H1 (cell line): ENCODE data around the gene FMNL2. TPM values are rescaled to one million over a fixed set of nuclear protein-coding genes. Genes with fewer than 3 reads are reported as not detected.

Source experiments
- CTCF ChIA-PET: fragments of 300-600 bp; sonication (Branson Sonifier 250); formaldehyde crosslinking; loops from one replicate; lab custom pipeline; 2021; ENCODE audit not compliant: partially characterized antibody; lab: Charles Lee
- POLR2A ChIA-PET: fragments of 300-600 bp; sonication (Branson Sonifier 250); formaldehyde crosslinking; loops from one replicate; lab custom pipeline; 2021; ENCODE audit warnings: inconsistent platforms; ENCODE audit not compliant: partially characterized antibody; lab: Charles Lee
- DNase-seq, 2 experiments: peaks; one replicate each; pipeline versions ENCODE4 v3.0.0 to v3.0.0-alpha.2; 2010 to 2022; ENCODE audit warnings: low spot score in 2 of 2, low read depth in 1 of 2, mixed read lengths in 1 of 2
- FAIRE-seq: peaks from 2 replicates; lab custom pipeline; 2011; peaks lifted over from hg19 to GRCh38; lab: Jason Lieb, UNC
- H2AFZ ChIP-seq: 2 replicates; pipeline ENCODE4 v1.8.1; 2012; ENCODE audit warnings: low read length, inconsistent platforms
- H2AK5ac ChIP-seq: 2 replicates; pipeline ENCODE4 v1.6.1; 2013; ENCODE audit warnings: low read depth, low read length
- H2BK120ac ChIP-seq: replicated peaks from 2 replicates; pipeline ENCODE3; 2013; ENCODE audit warnings: low read depth, low read length, inconsistent platforms
- H2BK12ac ChIP-seq: 2 replicates; pipeline ENCODE4 v1.6.1; 2013; ENCODE audit warnings: low read depth, low read length
- H2BK15ac ChIP-seq: 2 replicates; pipeline ENCODE4 v1.6.1; 2013; ENCODE audit warnings: low read length
- H2BK20ac ChIP-seq: 2 replicates; pipeline ENCODE4 v1.6.1; 2013; ENCODE audit warnings: low read length
- H2BK5ac ChIP-seq: 2 replicates; pipeline ENCODE4 v1.6.1; 2013; ENCODE audit warnings: low read depth, low read length
- H3K14ac ChIP-seq: 2 replicates; pipeline ENCODE4 v1.6.1; 2013; ENCODE audit warnings: inconsistent platforms; ENCODE audit not compliant: insufficient read length
- H3K18ac ChIP-seq: 2 replicates; pipeline ENCODE4 v1.6.1; 2013; ENCODE audit warnings: low read length; ENCODE audit errors: extremely low read depth
- H3K23ac ChIP-seq: 2 replicates; pipeline ENCODE4 v1.6.1; 2013; ENCODE audit warnings: inconsistent platforms; ENCODE audit not compliant: insufficient read length
- H3K23me2 ChIP-seq: 2 replicates; pipeline ENCODE4 v1.6.1; 2013; ENCODE audit warnings: low read depth, low read length
- H3K27ac ChIP-seq: 2 replicates; pipeline ENCODE4 v1.6.1; 2011; ENCODE audit warnings: low read depth, low read length, inconsistent platforms
- H3K27me3 ChIP-seq, 4 experiments: replicated peaks in 1 of 4; 1 replicate in 1 of 4; 2 replicates in 3 of 4; pipeline versions ENCODE4 v1.6.1 to v1.8.1; 2011 to 2013; ENCODE audit warnings: low read length in 3 of 4, mild to moderate bottlenecking in 3 of 4, inconsistent platforms in 2 of 4, mixed read lengths in 2 of 4, moderate library complexity in 1 of 4; ENCODE audit not compliant: control insufficient read depth in 3 of 4, insufficient read depth in 3 of 4; ENCODE audit errors: extremely low read depth in 1 of 4
- H3K36me3 ChIP-seq, 4 experiments: 2 replicates each; pipeline versions ENCODE4 v1.6.1 to v1.8.1; 2011 to 2013; ENCODE audit warnings: mild to moderate bottlenecking in 4 of 4, low read length in 3 of 4, moderate library complexity in 2 of 4, control low read depth in 1 of 4, inconsistent platforms in 1 of 4; ENCODE audit not compliant: insufficient read depth in 4 of 4, control insufficient read depth in 2 of 4
- H3K4ac ChIP-seq: replicated peaks from 2 replicates; pipeline ENCODE3; 2013; ENCODE audit warnings: low read length, low read depth, mixed read lengths, inconsistent platforms; ENCODE audit not compliant: insufficient read length
- H3K4me1 ChIP-seq, 4 experiments: replicated peaks in 1 of 4; 1 replicate in 1 of 4; 2 replicates in 3 of 4; pipeline versions ENCODE4 v1.6.1 to v1.8.1; 2011 to 2013; ENCODE audit warnings: low read length in 3 of 4, inconsistent platforms in 2 of 4, mixed read lengths in 1 of 4; ENCODE audit not compliant: insufficient read depth in 4 of 4, control insufficient read depth in 3 of 4
- H3K4me2 ChIP-seq, 2 experiments: 2 replicates each; pipeline versions ENCODE4 v1.6.1 to v1.8.1; 2011 to 2013; ENCODE audit warnings: low read depth in 2 of 2, low read length in 2 of 2, control low read depth in 1 of 2, inconsistent platforms in 1 of 2, mild to moderate bottlenecking in 1 of 2; ENCODE audit not compliant: insufficient read depth in 1 of 2
- H3K4me3 ChIP-seq, 4 experiments: fragments of 200-600, 300-600 bp in 1 of 4; sonication (generic), shearing (Covaris generic), sonication (Bioruptor Twin) in 1 of 4; 2 replicates each; pipeline versions ENCODE4 v1.5.1 to v1.8.1; 2011 to 2016; ENCODE audit warnings: low read length in 4 of 4, low read depth in 3 of 4, control low read depth in 2 of 4, inconsistent platforms in 2 of 4, mild to moderate bottlenecking in 2 of 4, mixed read lengths in 1 of 4, moderate library complexity in 1 of 4; ENCODE audit not compliant: insufficient read depth in 2 of 4; ENCODE audit errors: extremely low read depth in 1 of 4
- H3K56ac ChIP-seq: replicated peaks from 2 replicates; pipeline ENCODE3; 2013; ENCODE audit warnings: low read depth, mild to moderate bottlenecking, mixed read lengths, low read length, inconsistent platforms; ENCODE audit not compliant: insufficient read length
- H3K79me1 ChIP-seq: 2 replicates; pipeline ENCODE4 v1.6.1; 2013; ENCODE audit warnings: low read depth, low read length, control low read depth
- H3K79me2 ChIP-seq, 2 experiments: 2 replicates each; pipeline versions ENCODE4 v1.6.1 to v1.8.1; 2012 to 2013; ENCODE audit warnings: low read length in 2 of 2, mild to moderate bottlenecking in 2 of 2, inconsistent platforms in 1 of 2; ENCODE audit not compliant: insufficient read depth in 2 of 2, control insufficient read depth in 1 of 2
- H3K9ac ChIP-seq, 4 experiments: replicated peaks in 1 of 4; 1 replicate in 1 of 4; 2 replicates in 3 of 4; pipeline versions ENCODE4 v1.6.1 to v1.8.1; 2011 to 2013; ENCODE audit warnings: low read depth in 3 of 4, low read length in 3 of 4, control low read depth in 2 of 4, mild to moderate bottlenecking in 2 of 4, moderate library complexity in 2 of 4, inconsistent platforms in 1 of 4; ENCODE audit errors: extremely low read depth in 1 of 4
- H3K9me3 ChIP-seq, 2 experiments: 2 replicates each; pipeline versions ENCODE4 v1.6.1 to v1.8.1; 2012 to 2013; ENCODE audit warnings: mild to moderate bottlenecking in 2 of 2, moderate library complexity in 2 of 2, control low read depth in 1 of 2, inconsistent platforms in 1 of 2, low read depth in 1 of 2, low read length in 1 of 2, mixed read lengths in 1 of 2; ENCODE audit not compliant: insufficient read depth in 2 of 2
- H4K20me1 ChIP-seq, 2 experiments: replicated peaks in 1 of 2; 2 replicates each; pipeline versions ENCODE3 to v1.8.1; 2011 to 2013; ENCODE audit warnings: inconsistent platforms in 2 of 2, low read length in 2 of 2, mild to moderate bottlenecking in 1 of 2; ENCODE audit not compliant: insufficient read depth in 2 of 2, control insufficient read depth in 1 of 2
- H4K5ac ChIP-seq: 2 replicates; pipeline ENCODE4 v1.6.1; 2013; ENCODE audit warnings: low read length, low read depth, mixed read lengths, inconsistent platforms; ENCODE audit not compliant: insufficient read length
- H4K8ac ChIP-seq: 2 replicates; pipeline ENCODE4 v1.8.0; 2013; ENCODE audit warnings: mild to moderate bottlenecking, moderate library complexity, low read length, inconsistent platforms; ENCODE audit not compliant: insufficient read depth; ENCODE audit errors: extremely low read depth
- H4K91ac ChIP-seq: replicated peaks from 2 replicates; pipeline ENCODE3; 2013; ENCODE audit warnings: low read length, mixed read lengths, inconsistent platforms; ENCODE audit not compliant: insufficient read length
- WGBS, 2 experiments: shearing (Covaris generic) in 1 of 2; methylation state at CpG; one replicate each; pipeline versions ENCODE4 v1.1.6 to v1.1.7; 2013 to 2015; ENCODE audit warnings: low lambda C conversion rate in 2 of 2, mixed read lengths in 2 of 2, inconsistent platforms in 1 of 2, low coverage in 1 of 2, missing lambda C conversion rate in 1 of 2; ENCODE audit not compliant: insufficient replicate concordance in 2 of 2, insufficient coverage in 1 of 2, insufficient read length in 1 of 2; ENCODE audit errors: extremely low coverage in 1 of 2, missing lambda C conversion rate in 1 of 2; 5-methylcytosine and 5-hydroxymethylcytosine counted together
- polyA plus RNA-seq, 7 experiments: library from polyadenylated mRNA; depleted of rRNA in 3 of 7; stranded (reverse) in 5 of 7; unstranded in 2 of 7; fragments of >200 nt in 5 of 7; fragments of 200-250 nt in 2 of 7; gene quantifications; 1 replicate in 5 of 7; 2 replicates in 1 of 7; 4 replicates in 1 of 7; pipeline versions ENCODE4 v1.2.1 to v1.2.3, GENCODE V29; 2011 to 2013; ENCODE audit warnings: missing spikeins in 2 of 7, mixed read lengths in 2 of 7
- total RNA-seq: library from RNA; stranded (reverse); fragmentation: NEBNext Ultra II Directional; extraction: Animal tissue kit (Norgen Biotek cat#: 25700); gene quantifications from 2 replicates; pipeline ENCODE4 v1.2.1, GENCODE V29; 2021

Gene FMNL2
- total and polyA plus RNA-seq, 2 of the 8 experiments (the other 6 are each of a cell fraction or from before 2014, with no cell fraction given) = 15.5 to 45.1 TPM

DNA sequence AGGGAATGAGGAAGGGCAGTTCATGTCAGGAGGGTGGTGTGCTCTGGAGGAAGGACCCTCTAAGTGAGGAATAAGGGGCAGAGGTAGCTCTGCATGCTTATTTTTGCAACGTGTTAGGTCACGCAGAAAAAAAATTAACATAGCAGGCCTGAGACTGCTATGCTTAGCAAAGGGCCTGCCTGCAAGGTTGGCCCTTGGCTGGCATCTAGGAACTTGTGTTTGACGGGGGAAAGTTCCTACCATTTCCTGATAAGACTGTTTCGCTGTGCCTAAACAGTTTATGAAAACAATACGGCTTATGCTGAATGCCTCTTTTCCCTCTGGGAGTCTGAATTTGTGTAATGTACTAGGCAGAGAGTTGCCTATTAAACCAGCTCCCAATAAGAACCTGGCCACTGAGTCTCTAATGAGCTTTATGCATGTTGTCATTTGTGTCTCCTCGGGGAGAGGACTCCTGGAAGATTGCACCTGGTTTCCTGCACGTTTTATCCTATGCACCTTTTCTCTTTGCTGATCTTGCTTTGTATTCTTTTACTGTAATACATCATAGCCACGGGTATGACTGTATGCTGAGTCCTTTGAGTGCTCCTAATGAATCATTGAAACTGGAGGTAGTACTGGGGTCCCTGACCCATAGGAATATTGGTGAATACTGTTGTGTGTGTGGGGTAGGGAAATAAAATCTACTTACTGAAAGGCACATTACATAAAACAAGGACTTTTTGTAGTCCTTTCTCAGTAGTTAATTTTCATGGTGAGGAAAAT is 213.3 kb downstream of the FMNL2 start:
- H3K9ac ChIP-seq = no peak overlapping the region
- POLR2A ChIA-PET = interaction anchor here (0.8 kb wide), 1 partner anchor 13 kb away, joined by 4 read pairs; no protein-coding TSS in a partner anchor
- WGBS, 2 experiments = 86% methylated on average over 8 of the region's 8 CpGs; no CpG with 5 or more reads in 1 of the 2 experiments

More for the DNA sequence above, 213.3 kb downstream of the FMNL2 start:
- DNase-seq (no peak), FAIRE-seq (no peak)
- H2AFZ ChIP-seq = no peak overlapping the region
- no peak overlapping the region for H3K14ac ChIP-seq
- H2BK20ac ChIP-seq = no peak overlapping the region
- no peak overlapping the region for H3K18ac ChIP-seq
- H3K79me1 ChIP-seq = no peaks in the 10 kb centered on the region; the same call in 1 of the 2 replicates
- no peaks in the 10 kb centered on the region for H3K79me2 ChIP-seq
- H3K4me1 ChIP-seq = no peaks in the 10 kb centered on the region; a peak in 1 of 7 replicates
- H4K20me1 ChIP-seq = no peaks in the 10 kb centered on the region
- no peak overlapping the region for H3K4ac ChIP-seq
- H2BK12ac ChIP-seq = no peak overlapping the region
- H2BK15ac ChIP-seq = no peak overlapping the region
- H3K56ac ChIP-seq = no peak overlapping the region
- H2AK5ac ChIP-seq = no peak overlapping the region
- H3K4me2 ChIP-seq = no peak overlapping the region
- H3K27me3 ChIP-seq = peaks cover 0 to 2% (median 0%) of the 10 kb centered on the region in 4 experiments; a peak in 1 of 7 replicates
- no peak overlapping the region for H3K27ac ChIP-seq
- no peak overlapping the region for H3K4me3 ChIP-seq
- no peak overlapping the region for H4K5ac ChIP-seq
- no peak overlapping the region for H2BK5ac ChIP-seq
- H3K23me2 ChIP-seq = no peaks in the 10 kb centered on the region
- H4K91ac ChIP-seq = no peak overlapping the region
- H3K36me3 ChIP-seq = peaks cover 0 to 2% (median 1%) of the 10 kb centered on the region in 4 experiments; a peak in 3 of 8 replicates
- H4K8ac ChIP-seq = no peak overlapping the region; the same call in 1 of the 2 replicates
- CTCF ChIA-PET = interaction anchor here (1.2 to 2.6 kb wide), 4 partner anchors 9 to 94 kb away, joined by 3 to 11 read pairs (median 4); no protein-coding TSS in a partner anchor
- H3K23ac ChIP-seq = no peak overlapping the region
- no peaks in the 10 kb centered on the region for H3K9me3 ChIP-seq
- no peak overlapping the region for H2BK120ac ChIP-seq
